NB4 (cell line): ENCODE measurements around the gene WDR5.

Experiments
- DNase-seq: peaks from one replicate; pipeline ENCODE4 v3.0.0; 2010; ENCODE audit warnings: low read depth
- H3K4me3 ChIP-seq: one replicate; pipeline ENCODE4 v1.5.1; 2011; ENCODE audit warnings: mild to moderate bottlenecking, low read depth, low read length, moderate library complexity
- MYC ChIP-seq: IDR thresholded peaks from 2 replicates; pipeline ENCODE4 v1.6.1; 2011; ENCODE audit warnings: low read depth, low read length
- POLR2A ChIP-seq: IDR thresholded peaks from 2 replicates; pipeline ENCODE4 v1.6.1; 2011; ENCODE audit warnings: mild to moderate bottlenecking; ENCODE audit not compliant: insufficient read length; ENCODE audit errors: extremely low read depth
- TF ChIP-seq, protein P1 (sequence below): IDR thresholded peaks from one replicate; pipeline ENCODE4 v1.5.1; 2012; ENCODE audit warnings: low read depth, low read length
- TF ChIP-seq, protein P2 (sequence below): IDR thresholded peaks from 2 replicates; pipeline ENCODE4 v1.6.1; 2011; ENCODE audit warnings: low read depth, low read length

The WDR5 gene

DNA sequence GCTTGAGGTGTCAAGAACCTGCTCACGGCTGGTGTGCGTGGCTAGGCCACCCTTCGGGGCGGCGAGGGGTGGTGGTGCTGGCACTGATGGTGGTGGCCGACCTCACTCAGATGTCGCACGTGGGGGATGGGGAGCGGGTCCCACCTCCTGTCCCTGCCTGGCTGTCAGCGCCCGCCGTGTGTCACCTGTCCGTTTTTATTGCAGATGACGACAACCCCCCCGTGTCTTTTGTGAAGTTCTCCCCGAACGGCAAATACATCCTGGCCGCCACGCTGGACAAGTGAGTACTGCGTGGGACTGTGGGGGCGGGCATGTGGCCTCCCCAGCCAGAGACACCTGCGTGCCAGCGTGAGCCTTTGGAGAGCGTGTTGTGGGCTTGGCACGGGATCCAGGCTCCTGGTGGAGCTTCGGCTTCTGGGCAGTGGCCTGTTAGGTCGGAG, 18.4 kb downstream of the WDR5 start:
- H3K4me3 ChIP-seq = no peak overlapping the region
- no peak for TF ChIP-seq POLR2A
- TF ChIP-seq MYC = no peak
- TF ChIP-seq, protein P1, sequence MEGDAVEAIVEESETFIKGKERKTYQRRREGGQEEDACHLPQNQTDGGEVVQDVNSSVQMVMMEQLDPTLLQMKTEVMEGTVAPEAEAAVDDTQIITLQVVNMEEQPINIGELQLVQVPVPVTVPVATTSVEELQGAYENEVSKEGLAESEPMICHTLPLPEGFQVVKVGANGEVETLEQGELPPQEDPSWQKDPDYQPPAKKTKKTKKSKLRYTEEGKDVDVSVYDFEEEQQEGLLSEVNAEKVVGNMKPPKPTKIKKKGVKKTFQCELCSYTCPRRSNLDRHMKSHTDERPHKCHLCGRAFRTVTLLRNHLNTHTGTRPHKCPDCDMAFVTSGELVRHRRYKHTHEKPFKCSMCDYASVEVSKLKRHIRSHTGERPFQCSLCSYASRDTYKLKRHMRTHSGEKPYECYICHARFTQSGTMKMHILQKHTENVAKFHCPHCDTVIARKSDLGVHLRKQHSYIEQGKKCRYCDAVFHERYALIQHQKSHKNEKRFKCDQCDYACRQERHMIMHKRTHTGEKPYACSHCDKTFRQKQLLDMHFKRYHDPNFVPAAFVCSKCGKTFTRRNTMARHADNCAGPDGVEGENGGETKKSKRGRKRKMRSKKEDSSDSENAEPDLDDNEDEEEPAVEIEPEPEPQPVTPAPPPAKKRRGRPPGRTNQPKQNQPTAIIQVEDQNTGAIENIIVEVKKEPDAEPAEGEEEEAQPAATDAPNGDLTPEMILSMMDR = no peak
- TF ChIP-seq, protein P2, sequence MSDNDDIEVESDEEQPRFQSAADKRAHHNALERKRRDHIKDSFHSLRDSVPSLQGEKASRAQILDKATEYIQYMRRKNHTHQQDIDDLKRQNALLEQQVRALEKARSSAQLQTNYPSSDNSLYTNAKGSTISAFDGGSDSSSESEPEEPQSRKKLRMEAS = no peak
- DNase-seq = no peak

DNA sequence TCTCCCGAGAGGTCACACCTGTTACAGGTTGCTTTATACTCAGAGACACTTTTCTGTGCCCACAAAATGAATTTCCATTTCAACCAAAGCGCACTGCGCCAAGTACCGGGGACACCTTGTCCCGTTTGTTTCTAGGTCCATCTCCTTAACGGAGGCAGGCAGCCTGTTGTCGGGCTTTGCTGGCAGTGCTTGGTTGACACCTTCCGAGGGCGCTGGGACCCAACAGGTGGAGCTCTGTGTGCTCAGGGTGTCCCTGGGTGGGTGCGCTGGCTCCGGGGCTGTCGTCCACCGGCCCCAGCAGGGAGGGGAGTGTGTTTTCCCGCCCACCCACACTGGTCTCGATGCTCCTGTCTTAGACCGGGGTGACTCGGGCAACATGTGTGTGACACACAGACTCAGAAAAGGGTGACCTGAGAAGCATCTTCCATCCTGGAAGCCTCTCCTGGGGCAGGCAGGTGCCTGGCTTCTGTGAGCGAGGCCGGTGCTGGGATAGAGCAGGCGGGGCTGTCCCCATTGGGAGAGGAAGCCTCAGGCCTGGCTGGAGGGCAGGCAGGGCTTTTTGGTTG, 20.0 kb downstream of the WDR5 start:
- DNase-seq = no peak
- TF ChIP-seq MYC (no peak), POLR2A (no peak)
- TF ChIP-seq, protein P1 = no peak
- TF ChIP-seq, protein P2 = no peak
- H3K4me3 ChIP-seq = no peak overlapping the region

DNA sequence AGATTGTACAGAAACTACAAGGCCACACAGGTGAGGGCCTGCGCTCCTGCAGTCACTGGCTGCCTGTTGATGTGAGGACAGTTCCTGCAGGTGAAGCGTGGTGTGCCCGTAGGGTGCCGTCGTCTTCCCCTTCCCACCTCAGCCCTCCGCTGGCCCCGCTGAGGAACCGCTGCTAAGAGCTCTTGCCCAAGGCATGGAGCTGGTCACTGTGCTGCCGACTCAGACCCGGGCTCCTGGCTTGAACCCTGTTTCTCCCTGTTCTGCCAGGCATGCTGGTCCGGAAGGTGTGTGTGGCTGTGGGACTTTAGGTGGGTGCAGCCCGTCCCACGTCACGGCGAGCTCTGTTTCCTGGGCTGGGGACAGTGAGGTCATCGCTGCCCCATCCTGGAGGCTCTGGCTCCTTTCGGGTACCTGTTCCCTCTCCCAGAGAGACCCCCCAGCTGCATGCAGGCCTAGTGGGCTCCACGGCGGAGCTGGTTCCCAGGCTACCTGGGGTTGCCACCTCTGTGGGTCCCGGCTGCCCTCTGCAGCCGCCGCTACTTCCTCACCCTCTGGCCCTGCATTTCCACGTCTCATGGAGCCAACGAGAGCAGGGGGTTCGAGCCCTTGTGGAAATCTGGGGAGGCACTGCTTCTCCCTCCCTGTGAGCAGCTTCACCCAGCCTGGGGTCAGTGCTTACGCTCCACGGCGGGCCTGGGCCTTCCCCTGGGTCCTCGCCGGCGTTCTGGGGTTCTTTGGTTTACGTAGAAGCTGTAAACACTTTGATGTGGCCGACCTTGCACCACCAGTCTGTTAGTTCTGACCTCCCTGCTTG, 20.9 kb downstream of the WDR5 start:
- TF ChIP-seq, protein P2 = no peak
- TF ChIP-seq, protein P1 = no peak
- no peak for TF ChIP-seq POLR2A
- TF ChIP-seq MYC = no peak
- no peak for DNase-seq

DNA sequence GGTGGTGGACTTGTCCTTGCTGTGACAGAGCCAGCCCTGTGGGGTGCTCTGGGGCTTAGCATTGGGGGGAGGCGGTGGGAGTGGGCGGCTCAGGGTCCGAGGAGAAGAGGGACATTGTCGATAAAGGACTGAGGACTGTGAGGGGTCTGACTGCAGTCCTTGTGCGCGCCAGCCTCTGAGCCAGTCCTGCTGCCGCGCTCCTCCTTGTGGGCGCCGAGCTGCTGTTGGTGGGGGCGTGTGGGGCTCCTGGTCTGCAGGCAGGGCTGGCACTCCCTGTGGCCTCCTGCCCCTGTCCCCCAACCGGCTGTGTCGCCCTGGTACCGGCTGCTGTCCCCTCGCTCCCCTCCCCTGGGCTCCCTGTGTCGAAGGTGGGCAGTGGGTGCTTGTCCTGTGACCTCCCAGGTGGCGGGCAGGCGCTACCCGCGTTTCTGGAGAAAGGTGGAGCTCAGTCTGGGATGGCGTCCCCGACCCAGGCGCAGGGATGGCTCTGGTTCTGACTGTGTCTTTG, 21.6 kb downstream of the WDR5 start:
- H3K4me3 ChIP-seq = no peak overlapping the region
- no peak for DNase-seq
- no peak for TF ChIP-seq MYC
- TF ChIP-seq, protein P2 = no peak
- TF ChIP-seq, protein P1 = no peak
- no peak for TF ChIP-seq POLR2A

More for the DNA sequence above, 20.9 kb downstream of the WDR5 start:
- no peak overlapping the region for H3K4me3 ChIP-seq

DNA sequence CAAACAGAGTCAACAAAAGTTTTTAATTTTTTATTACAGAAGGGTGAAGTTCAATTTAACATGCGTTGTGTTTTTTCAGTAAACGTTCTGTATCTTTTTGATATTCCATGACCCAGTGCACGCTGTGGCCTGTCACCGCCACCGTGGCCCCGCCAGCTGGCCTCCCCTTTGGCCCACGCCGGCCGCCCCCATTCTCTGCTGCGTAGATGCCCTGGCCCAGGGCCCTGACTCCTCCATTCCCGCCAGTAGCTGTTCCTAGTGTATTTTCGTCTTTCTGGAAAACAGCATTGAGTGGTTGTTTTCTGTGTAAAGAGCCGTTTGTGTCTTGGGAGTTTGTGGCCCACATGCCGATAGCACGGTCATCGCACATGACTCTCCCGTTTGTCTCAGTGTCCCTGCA, 22.4 kb downstream of the WDR5 start:
- H3K4me3 ChIP-seq = no peak overlapping the region
- TF ChIP-seq MYC = no peak
- no peak for TF ChIP-seq POLR2A
- TF ChIP-seq, protein P2 = no peak
- TF ChIP-seq, protein P1 = no peak
- no peak for DNase-seq
